Uterus (tissue), 4 donors: ENCODE measurements around the gene FAM3D. TPM values are rescaled to one million over a fixed set of nuclear protein-coding genes. Genes with fewer than 3 reads are reported as not detected.

Experiments used
- DNase-seq, 2 donors: peaks; one replicate each; pipeline ENCODE4 v3.0.0-alpha.2; 2019 to 2020
- H3K27ac ChIP-seq, 2 donors: fragments of 200-600 bp; sonication (generic); 1 replicate in 1 of 2; 2 replicates in 1 of 2; pipeline ENCODE4 v1.5.1; 2016 to 2018
- H3K27me3 ChIP-seq, 2 donors: fragments of 200-600 bp; sonication (generic); one replicate each; pipeline ENCODE4 v1.5.1; 2018 to 2019; ENCODE audit warnings: control low read depth in 1 of 2
- H3K36me3 ChIP-seq, 2 donors: fragments of 200-600 bp; sonication (generic); one replicate each; pipeline ENCODE4 v1.5.1; 2019; ENCODE audit warnings: control low read depth in 1 of 2
- H3K4me1 ChIP-seq, 2 donors: fragments of 200-600 bp; sonication (generic); one replicate each; pipeline ENCODE4 v1.5.1; 2018 to 2019; ENCODE audit warnings: control low read depth in 1 of 2
- H3K4me3 ChIP-seq, 2 donors: fragments of 200-600 bp; sonication (generic); 1 replicate in 1 of 2; 2 replicates in 1 of 2; pipeline ENCODE4 v1.5.1; 2018 to 2019; ENCODE audit warnings: mild to moderate bottlenecking in 1 of 2
- H3K9me3 ChIP-seq, 2 donors: fragments of 200-600 bp; sonication (generic); one replicate each; pipeline ENCODE4 v1.5.1; 2019; ENCODE audit warnings: control low read depth in 1 of 2
- POLR2A ChIP-seq, 2 donors: fragments of 450-650 bp; IDR thresholded peaks; one replicate each; pipeline ENCODE4 v1.6.1; 2016; ENCODE audit warnings: antibody characterized with exemption in 2 of 2, mild to moderate bottlenecking in 1 of 2, moderate library complexity in 1 of 2
- intact Hi-C: fragments of 100-400 bp; cut with DNase I; formaldehyde crosslinking; loops from one replicate; pipeline ENCODE4 v1.15.1; 2023; ENCODE audit warnings: low total_unique reads
- total RNA-seq, 4 donors: library from RNA; depleted of rRNA in 3 of 4; stranded (reverse); fragments of >200 nt in 3 of 4; gene quantifications; one replicate each; pipeline versions ENCODE4 v1.1.0 to v1.2.4, GENCODE V29; 2014 to 2023
- TF ChIP-seq, protein P1 (sequence below), 4 experiments: fragments of 200-600 bp in 2 of 4; fragments of 450-650 bp in 2 of 4; sonication (generic) in 2 of 4; IDR thresholded peaks; one replicate each; pipeline ENCODE4 v1.5.1; 2016 to 2019; ENCODE audit warnings: antibody characterized with exemption in 4 of 4, mild to moderate bottlenecking in 2 of 4, moderate library complexity in 1 of 4
- donor health status: DM: yes; HTN: yes; CAD: no.

FAM3D gene
- total RNA-seq, 4 donors from 2014 or later = 0.83 TPM; not detected in 3

DNA sequence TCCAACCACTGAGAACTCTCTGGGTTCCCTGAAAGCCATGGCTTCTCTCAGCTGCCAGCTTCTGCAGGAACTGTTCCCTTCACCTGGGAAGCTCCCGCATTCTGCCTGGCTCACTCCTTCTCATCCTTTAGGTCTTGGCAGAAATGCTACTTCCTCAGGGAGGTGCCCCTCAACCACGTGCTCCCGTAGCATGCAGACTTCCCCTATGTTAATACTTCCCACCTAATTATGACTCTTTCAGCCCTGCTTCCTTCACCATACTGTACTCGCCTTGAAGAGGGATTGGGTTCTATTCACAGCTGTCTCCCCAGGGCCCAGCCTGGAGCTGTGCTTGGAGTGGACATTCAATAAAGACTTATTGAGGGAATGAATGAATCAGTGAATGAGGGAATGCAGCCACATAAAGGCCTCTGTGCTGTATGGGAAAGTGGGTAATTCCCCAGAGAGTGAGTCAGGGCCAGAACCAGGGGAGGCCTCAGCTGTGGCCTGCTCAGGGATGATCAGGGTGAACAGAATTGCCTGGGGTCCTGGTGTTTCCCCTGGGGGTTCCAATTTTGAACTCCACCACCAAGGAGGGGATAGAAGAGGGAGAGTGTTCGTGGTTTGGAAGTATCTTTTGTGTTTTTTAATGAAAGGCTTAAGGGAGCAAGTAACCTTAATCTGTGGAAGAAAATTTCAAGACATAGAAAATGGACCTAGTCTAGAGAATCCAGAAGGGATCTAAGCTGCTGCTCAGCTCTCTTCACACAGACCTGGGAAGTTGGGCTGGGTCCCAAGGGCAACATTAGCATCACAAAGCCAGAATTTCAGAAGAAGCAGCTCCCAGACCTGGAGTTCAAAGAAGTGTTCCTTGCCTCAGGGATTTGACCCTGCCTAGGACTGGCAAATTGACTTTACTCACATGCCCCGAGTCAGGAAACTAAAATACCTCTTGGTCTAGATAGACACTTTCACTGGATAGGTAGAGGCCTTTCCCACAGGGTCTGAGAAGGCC is 74.8 kb downstream of the FAM3D start:
- Histone ChIP-seq H3K36me3 (no peaks in the 10 kb centered on the region), H3K4me1 (peaks cover 0 to 1% of the 10 kb centered on the region in 2 donors), H3K27ac (no peak overlapping the region), H3K9me3 (no peaks in the 10 kb centered on the region), H3K27me3 (peaks cover 1 to 3% of the 10 kb centered on the region in 2 donors), H3K4me3 (no peak overlapping the region)
- no peak for TF ChIP-seq POLR2A (IDR thresholded peaks at IDR 0.05)
- TF ChIP-seq, protein P1, sequence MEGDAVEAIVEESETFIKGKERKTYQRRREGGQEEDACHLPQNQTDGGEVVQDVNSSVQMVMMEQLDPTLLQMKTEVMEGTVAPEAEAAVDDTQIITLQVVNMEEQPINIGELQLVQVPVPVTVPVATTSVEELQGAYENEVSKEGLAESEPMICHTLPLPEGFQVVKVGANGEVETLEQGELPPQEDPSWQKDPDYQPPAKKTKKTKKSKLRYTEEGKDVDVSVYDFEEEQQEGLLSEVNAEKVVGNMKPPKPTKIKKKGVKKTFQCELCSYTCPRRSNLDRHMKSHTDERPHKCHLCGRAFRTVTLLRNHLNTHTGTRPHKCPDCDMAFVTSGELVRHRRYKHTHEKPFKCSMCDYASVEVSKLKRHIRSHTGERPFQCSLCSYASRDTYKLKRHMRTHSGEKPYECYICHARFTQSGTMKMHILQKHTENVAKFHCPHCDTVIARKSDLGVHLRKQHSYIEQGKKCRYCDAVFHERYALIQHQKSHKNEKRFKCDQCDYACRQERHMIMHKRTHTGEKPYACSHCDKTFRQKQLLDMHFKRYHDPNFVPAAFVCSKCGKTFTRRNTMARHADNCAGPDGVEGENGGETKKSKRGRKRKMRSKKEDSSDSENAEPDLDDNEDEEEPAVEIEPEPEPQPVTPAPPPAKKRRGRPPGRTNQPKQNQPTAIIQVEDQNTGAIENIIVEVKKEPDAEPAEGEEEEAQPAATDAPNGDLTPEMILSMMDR (IDR thresholded peaks at IDR 0.05) = no peak
- intact Hi-C loops = no loop called here
- DNase-seq = no peak

DNA sequence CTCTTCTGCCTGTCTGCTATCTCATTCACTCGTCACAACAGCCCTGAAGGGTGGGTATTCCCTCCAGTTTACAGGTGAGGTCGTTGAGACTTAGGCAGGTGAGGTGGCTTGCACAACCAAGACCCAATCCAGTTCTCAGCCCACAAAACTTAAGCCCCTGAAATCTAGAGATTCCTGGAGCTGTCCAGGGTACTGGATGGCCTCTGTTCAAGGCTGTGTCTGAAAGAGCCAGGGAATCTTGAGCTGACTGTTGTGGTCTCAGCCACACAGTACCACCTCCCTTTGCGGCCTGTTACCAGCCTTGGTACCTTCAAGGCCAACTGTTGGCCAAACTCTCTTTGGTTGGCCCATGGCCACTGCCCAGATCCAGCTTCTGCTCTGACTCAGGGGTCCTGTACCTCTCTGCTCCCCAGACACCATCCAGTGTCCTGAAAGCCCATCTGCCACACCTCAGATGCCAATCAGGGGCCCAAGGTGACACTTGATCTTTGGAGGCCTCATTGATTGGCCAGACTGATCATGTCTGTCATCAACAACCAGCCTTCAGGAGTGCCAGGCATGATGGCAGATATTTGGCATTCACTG is 78.5 kb downstream of the FAM3D start:
- Histone ChIP-seq H3K4me3 (no peak overlapping the region), H3K4me1 (peaks cover 0 to 8% of the 10 kb centered on the region in 2 donors), H3K36me3 (no peaks in the 10 kb centered on the region), H3K27me3 (peaks cover 4 to 6% of the 10 kb centered on the region in 2 donors), H3K27ac (no peak overlapping the region), H3K9me3 (no peaks in the 10 kb centered on the region)
- DNase-seq = no peak
- TF ChIP-seq, protein P1 (IDR thresholded peaks at IDR 0.05) = no peak
- TF ChIP-seq POLR2A (IDR thresholded peaks at IDR 0.05) = no peak
- intact Hi-C loops = no loop called here

DNA sequence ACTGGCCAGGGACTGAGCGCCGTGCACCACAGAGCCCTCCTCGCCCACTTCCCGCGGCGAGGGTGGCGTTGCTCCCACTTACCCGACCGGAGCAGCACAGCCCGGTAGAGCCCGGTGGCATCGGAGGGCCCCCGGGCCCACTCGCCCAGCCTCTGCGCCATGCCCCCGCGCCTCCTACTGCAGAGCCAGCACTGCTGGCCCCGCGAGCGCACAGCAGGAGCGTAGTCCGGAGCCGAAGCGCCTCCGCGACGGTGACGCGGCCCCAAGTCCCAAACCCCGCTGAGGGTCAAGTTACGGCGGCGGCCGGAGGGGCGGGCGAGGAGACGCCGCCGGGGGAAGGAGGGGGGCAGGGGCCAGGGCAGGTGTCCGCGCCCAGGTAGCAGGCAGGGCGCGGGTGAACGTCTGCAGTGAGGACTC is 79.8 kb downstream of the FAM3D start:
- H3K27me3 ChIP-seq = peaks cover 4 to 6% of the 10 kb centered on the region in 2 donors
- no peak overlapping the region for H3K27ac ChIP-seq
- intact Hi-C loops = no loop called here
- H3K4me3 ChIP-seq = no peak overlapping the region
- no peaks in the 10 kb centered on the region for H3K9me3 ChIP-seq
- no peaks in the 10 kb centered on the region for H3K36me3 ChIP-seq
- no peak for DNase-seq
- H3K4me1 ChIP-seq = peaks cover 0 to 8% of the 10 kb centered on the region in 2 donors
- TF ChIP-seq, protein P1 (IDR thresholded peaks at IDR 0.05) = no peak
- TF ChIP-seq POLR2A (IDR thresholded peaks at IDR 0.05) = no peak

DNA sequence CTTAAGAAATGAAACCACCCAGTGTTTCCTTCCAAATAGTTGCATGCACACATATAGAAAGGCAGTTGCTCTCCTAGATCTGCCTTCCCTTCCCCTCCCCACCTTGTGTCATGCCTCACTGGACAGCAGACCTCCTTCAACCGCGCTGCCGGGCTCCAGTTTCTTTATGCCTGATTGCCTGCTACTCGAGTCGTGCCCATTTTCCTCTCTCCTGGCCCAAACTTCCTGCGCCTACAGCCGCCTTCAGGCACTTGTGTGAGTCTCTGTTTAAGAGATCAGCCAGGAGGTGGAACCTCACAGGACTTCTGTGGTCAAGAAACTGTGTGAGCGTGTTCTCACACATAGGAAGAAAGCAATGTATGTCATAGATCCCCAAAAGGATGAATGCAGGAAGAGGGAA is 80.6 kb downstream of the FAM3D start:
- Histone ChIP-seq H3K4me1 (peaks cover 0 to 8% of the 10 kb centered on the region in 2 donors), H3K36me3 (no peaks in the 10 kb centered on the region), H3K4me3 (peak overlapping the region in 1 of 2 donors; percentile 49), H3K27ac (no peak overlapping the region), H3K9me3 (no peaks in the 10 kb centered on the region), H3K27me3 (peaks cover 4 to 6% of the 10 kb centered on the region in 2 donors)
- no peak for DNase-seq
- intact Hi-C loops = no loop called here
- TF ChIP-seq, protein P1 (IDR thresholded peaks at IDR 0.05) = no peak
- TF ChIP-seq POLR2A (IDR thresholded peaks at IDR 0.05) = no peak
